Effector memory CD4-positive, alpha-beta T cell (primary cell): ENCODE data around the gene AKAP13.

Source experiments
- DNase-seq, 3 donors: peaks; one replicate each; pipeline ENCODE4 v3.0.0-alpha.2; 2020
- H3K27ac ChIP-seq: 2 replicates; pipeline ENCODE4 v1.7.0; 2013; ENCODE audit warnings: mild to moderate bottlenecking, low read length, moderate library complexity; ENCODE audit not compliant: insufficient read depth, poor library complexity, severe bottlenecking
- H3K27me3 ChIP-seq: replicated peaks from 2 replicates; pipeline ENCODE4 v1.7.0; 2013; ENCODE audit warnings: mild to moderate bottlenecking, low read length; ENCODE audit not compliant: insufficient read depth, control insufficient read depth, poor library complexity, severe bottlenecking
- H3K36me3 ChIP-seq: 2 replicates; pipeline ENCODE4 v1.7.0; 2013; ENCODE audit warnings: mild to moderate bottlenecking, low read length, moderate library complexity; ENCODE audit not compliant: control insufficient read depth, insufficient read depth
- H3K4me1 ChIP-seq: 2 replicates; pipeline ENCODE4 v1.7.0; 2013; ENCODE audit warnings: low read length, mild to moderate bottlenecking; ENCODE audit not compliant: control insufficient read depth, insufficient read depth, poor library complexity, severe bottlenecking
- H3K4me3 ChIP-seq: 2 replicates; pipeline ENCODE4 v1.7.0; 2013; ENCODE audit warnings: low read length, low read depth, mild to moderate bottlenecking; ENCODE audit not compliant: insufficient read depth, poor library complexity, severe bottlenecking
- H3K9me3 ChIP-seq: 2 replicates; pipeline ENCODE4 v1.7.0; 2013; ENCODE audit warnings: mild to moderate bottlenecking, low read length, moderate library complexity; ENCODE audit not compliant: control insufficient read depth

The AKAP13 gene

DNA sequence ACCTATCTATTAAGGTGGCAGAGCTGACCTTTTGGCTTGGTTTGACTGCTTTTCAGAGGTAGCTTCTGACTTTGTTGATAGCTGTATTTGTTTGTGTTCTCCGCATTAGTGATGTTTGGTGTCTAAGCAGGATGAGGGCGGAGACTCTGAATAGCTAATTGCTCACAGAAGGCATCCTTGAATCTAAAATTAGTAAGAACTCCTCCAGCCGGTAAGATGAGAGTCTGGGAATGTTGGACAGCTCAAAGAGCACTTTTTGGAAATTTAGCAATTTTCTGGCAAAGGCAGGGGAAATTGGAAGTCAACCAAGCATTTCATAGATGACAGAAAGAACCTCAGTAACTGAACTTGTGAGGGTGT, 240.3 kb downstream of the AKAP13 start:
- Histone ChIP-seq H3K36me3 (no peaks in the 10 kb centered on the region), H3K4me1 (peaks cover 58% of the 10 kb centered on the region), H3K27ac (peak overlapping the region; percentile 65), H3K4me3 (peak overlapping the region; percentile 2), H3K27me3 (no peaks in the 10 kb centered on the region), H3K9me3 (no peaks in the 10 kb centered on the region)
- no peak for DNase-seq

DNA sequence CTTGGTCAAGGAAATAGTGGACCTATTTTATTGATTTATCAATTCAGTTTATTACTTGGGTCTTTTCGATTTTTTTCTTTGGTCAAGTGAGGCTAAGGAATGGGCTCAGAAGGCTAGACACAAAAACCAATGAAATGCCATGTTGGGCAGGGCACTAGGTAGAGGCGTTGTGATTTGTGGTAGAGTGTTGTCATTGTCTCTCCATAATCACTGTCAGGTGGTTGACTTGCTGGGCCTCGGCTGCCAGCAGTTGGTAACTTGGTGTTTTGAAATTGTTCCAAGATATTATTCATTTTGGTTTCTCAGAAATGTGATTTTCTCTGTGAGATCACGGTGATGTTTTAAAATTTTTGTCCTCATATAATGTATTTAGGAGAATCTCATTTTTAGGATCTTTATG, 240.7 kb downstream of the AKAP13 start:
- DNase-seq = no peak
- H3K36me3 ChIP-seq = no peaks in the 10 kb centered on the region
- no peaks in the 10 kb centered on the region for H3K27me3 ChIP-seq
- peak overlapping the region; percentile 65 for H3K27ac ChIP-seq
- H3K4me1 ChIP-seq = peaks cover 60% of the 10 kb centered on the region
- H3K4me3 ChIP-seq = no peak overlapping the region
- H3K9me3 ChIP-seq = no peaks in the 10 kb centered on the region

DNA sequence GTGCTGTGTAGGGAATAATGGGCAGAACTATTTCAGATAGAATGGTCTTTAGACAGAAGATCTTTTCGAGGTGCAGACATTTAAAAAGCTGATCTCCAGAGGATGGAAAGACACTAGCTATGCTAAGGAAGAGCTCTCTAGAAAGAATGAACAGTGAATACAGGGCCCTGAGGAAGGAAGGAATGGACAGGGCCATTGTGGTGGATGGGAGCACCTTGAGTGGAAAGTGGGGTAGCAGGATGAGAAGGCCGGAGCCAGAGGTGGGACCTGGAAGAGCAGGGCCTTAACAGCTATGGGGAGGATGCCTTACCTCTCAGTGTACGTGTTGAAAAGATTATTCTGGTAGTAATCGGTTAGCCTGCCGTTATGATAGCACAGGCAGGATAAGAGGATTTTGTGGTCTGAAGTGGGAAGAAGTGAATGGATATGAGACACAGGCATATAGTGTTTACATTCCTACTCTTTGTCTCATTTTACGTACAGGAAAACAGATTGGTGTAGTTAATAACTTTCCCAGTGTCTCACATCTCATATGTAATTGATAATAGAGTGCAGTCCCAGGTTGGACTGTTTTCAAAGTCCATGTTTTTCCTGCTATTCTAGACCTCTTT, 241.9 kb downstream of the AKAP13 start:
- Histone ChIP-seq H3K4me3 (no peak overlapping the region), H3K27ac (no peak overlapping the region), H3K27me3 (no peaks in the 10 kb centered on the region), H3K36me3 (no peaks in the 10 kb centered on the region), H3K9me3 (no peaks in the 10 kb centered on the region), H3K4me1 (peaks cover 67% of the 10 kb centered on the region)
- no peak for DNase-seq

DNA sequence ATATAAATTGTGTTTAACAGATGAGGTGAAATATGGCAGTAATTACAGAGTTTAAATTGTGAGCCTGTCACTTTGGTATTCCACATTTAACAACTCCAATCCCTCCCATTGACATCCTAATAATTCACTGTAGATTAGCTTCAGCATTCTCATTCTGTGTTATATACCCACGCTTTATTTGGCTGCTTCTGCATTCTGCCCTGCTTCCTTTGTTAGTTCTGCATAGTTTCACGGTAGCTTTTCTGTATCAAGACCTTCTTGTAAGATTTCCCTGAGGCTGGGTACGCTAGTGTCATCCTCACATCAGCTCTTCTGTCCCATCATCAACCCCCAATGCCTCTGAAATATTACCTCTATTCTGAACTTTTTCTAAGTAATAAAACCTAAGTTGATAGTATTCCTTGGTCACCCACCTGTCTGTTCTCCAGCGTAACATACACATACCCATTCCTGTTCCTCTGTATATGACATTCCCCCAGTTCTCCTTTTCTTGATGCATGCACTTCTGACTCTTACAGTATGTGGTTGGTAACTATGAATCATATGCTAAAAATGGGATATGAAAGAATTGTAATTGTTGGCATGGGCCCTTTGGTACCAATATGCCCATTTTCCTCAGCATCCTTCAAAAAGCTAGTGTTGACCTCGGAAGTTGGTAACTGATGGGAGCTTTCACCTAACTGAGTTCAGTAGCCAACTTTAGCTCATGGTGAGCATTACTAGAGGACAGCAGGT, 243.1 kb downstream of the AKAP13 start:
- H3K36me3 ChIP-seq = no peaks in the 10 kb centered on the region
- no peak for DNase-seq
- no peaks in the 10 kb centered on the region for H3K9me3 ChIP-seq
- peaks cover 62% of the 10 kb centered on the region for H3K4me1 ChIP-seq
- H3K27ac ChIP-seq = no peak overlapping the region
- no peak overlapping the region for H3K4me3 ChIP-seq
- no peaks in the 10 kb centered on the region for H3K27me3 ChIP-seq

DNA sequence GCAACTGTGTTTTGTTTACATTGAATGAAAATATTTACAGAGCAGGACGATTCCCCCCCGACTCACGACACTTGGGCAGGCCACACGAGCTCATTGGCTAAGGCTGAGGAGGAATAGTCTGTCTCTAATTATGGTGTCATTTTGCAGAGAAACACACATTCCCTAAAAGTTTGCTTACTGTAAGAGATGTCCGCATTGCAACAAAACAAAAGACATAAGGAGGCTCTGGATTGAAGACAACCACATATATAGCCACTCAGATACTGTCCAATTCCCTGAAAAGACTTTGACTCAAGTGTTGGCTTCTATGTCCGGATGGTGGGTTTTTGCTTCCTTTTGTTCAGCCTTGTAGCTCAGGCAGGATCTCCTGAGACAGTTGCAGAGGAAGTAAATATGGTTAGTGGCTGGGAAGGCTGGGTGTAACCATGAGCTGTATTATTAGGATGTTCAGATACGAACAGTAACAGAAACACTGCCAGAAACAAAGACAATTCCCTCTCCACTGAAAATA, 243.9 kb downstream of the AKAP13 start:
- no peaks in the 10 kb centered on the region for H3K9me3 ChIP-seq
- H3K4me1 ChIP-seq = peaks cover 55% of the 10 kb centered on the region
- H3K4me3 ChIP-seq = peak overlapping the region; percentile 8
- H3K36me3 ChIP-seq = no peaks in the 10 kb centered on the region
- H3K27me3 ChIP-seq = no peaks in the 10 kb centered on the region
- peak overlapping the region; percentile 58 for H3K27ac ChIP-seq
- no peak for DNase-seq

DNA sequence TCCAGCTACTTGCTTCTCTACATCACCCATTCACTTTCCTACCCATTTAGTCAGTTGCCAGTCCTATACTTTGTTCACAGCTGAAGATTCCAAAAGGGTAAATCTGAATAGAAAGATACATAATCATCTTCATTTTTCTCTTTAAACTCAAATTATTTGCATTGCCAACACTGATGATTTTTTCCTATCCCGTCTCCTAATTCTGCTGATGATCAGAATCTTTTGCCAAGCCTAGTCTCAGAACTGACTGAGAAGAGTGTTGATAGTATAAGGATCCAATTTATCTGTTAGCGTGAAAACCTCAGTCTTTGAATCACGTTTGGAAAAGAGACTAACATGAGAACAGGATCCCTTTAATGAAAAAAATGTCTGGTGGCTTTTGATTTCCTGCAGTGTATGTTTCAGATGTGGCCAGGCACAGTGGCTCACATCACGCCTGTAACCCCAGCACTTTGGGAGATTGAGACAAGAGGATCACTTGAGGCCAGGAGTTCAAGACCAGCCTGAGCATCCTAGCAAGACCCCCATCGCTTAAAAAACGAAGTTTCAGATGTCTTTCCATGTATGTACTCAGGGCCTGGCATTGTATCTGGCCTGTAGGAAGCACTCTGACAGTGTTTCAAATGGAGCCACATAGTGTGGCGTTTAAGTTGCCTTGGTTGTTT, 244.9 kb downstream of the AKAP13 start:
- peak in 1 of 3 donors; percentile 31 for DNase-seq
- peaks cover 48% of the 10 kb centered on the region for H3K4me1 ChIP-seq
- no peaks in the 10 kb centered on the region for H3K27me3 ChIP-seq
- H3K27ac ChIP-seq = peak overlapping the region; percentile 58
- H3K36me3 ChIP-seq = no peaks in the 10 kb centered on the region
- H3K4me3 ChIP-seq = peak overlapping the region; percentile 4
- no peaks in the 10 kb centered on the region for H3K9me3 ChIP-seq

DNA sequence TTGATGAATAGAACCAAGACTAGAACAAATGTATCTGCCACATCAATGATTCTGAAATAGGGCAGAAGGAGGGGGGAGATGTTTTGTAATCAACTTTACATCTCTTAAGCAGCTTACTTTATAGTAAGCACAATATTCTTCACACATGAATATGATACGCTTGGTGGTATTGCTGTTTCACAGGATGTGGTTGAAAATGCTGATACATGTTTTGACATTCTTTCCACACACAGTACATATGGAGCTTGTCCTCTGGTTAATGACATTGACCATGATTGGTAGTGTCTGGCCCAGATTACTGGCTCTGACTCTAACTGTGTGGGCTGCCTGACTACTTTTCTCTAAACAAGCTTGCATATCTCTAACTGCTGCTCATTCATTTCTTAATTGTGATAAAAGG, 245.5 kb downstream of the AKAP13 start:
- Histone ChIP-seq H3K4me3 (no peak overlapping the region), H3K36me3 (no peaks in the 10 kb centered on the region), H3K27ac (peak overlapping the region; percentile 58), H3K4me1 (peaks cover 48% of the 10 kb centered on the region), H3K9me3 (no peaks in the 10 kb centered on the region), H3K27me3 (no peaks in the 10 kb centered on the region)
- no peak for DNase-seq

DNA sequence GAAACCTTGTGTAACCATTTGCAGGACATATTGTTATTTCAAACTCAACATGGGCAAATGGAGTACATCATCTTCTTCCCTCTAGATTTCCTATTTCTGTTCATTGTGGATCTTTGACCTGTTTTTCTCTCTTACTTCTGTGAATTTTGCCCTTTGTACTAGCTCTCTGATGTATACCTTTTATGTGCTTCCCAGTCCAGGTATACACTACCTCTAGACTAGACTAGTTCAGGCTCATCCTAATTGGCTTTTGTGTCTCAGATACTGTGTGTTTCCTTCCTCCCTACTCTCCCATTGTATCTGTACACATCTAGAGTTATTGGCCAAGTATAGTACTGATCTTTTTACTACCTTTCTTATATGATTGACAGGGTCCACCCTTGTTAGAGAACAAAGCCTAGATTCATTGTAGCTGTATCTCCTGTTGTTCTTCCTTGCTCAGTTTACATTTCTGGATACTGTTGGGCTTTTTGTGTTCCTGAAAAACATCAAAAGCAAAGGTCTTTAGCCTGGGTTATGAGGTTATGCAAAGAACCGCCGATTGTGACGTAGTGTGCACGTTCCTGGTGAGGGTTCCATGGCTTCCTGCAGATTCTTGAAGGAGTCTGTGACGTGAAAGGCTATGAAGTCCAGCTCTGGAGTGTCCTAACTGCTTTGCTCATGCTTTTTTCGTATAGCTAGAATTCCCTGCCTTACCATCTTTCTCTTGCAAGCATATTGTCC, 247.0 kb downstream of the AKAP13 start:
- H3K36me3 ChIP-seq = no peaks in the 10 kb centered on the region
- H3K9me3 ChIP-seq = no peaks in the 10 kb centered on the region
- DNase-seq = no peak
- H3K4me1 ChIP-seq = peaks cover 42% of the 10 kb centered on the region
- no peaks in the 10 kb centered on the region for H3K27me3 ChIP-seq
- no peak overlapping the region for H3K4me3 ChIP-seq
- H3K27ac ChIP-seq = no peak overlapping the region

DNA sequence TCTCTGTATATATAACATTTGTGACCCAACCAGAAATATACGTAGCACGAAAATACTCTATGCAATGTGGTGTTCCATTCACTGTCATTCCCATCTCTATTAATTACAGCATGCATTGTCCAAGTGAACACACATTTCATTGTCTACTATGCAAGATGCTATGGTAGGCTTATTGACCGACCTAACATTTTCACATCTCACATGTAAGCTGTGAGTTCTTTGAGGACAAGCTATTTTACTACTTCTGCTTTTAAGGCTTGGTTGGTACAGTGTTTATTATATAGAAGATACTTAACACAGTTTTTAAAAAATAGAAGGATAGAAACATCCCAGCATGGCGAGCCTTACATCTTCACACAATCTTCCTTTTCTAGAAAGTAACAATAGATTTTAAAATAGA, 249.9 kb downstream of the AKAP13 start:
- no peak for DNase-seq
- Histone ChIP-seq H3K9me3 (no peaks in the 10 kb centered on the region), H3K27ac (no peak overlapping the region), H3K4me1 (peaks cover 20% of the 10 kb centered on the region), H3K27me3 (no peaks in the 10 kb centered on the region), H3K36me3 (no peaks in the 10 kb centered on the region), H3K4me3 (no peak overlapping the region)
